ENCODE data around the gene NQO2. TPM values are rescaled to one million over a fixed set of nuclear protein-coding genes. Genes with fewer than 3 reads are reported as not detected.

The NQO2 gene
- total RNA-seq, 1 experiment from 2014 or later = 105 TPM

DNA sequence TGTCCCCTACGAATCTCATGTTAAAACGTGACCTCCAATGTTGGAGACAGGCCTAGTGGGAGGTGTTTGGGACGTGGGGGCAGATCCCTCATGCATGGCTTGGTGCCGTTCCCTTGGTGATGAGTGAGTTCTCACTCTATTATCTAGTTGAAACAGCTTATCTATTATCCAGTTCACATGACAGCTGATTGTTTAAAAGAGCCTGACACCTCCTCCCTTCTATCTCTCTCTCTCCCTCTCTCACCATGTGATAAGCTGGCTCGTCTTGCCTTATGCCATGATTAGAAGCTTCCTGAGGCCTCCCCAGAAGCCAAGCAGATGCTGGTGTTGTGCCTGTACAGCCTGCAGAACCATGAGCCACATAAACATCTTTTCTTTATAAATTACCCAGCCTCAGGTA lies 35.7 kb downstream of the NQO2 start:
- H3K56ac ChIP-seq (ENCODE audit: insufficient read length, low read depth, low read length) = no peak overlapping the region
- H3K4me1 ChIP-seq (ENCODE audit: insufficient read depth, low read length) = no peaks in the 10 kb centered on the region
- H3K9ac ChIP-seq (ENCODE audit: extremely low read depth, insufficient read length, low read length) = no peak overlapping the region
- H2BK5ac ChIP-seq (ENCODE audit: insufficient read length, low read length) = no peak overlapping the region
- H4K5ac ChIP-seq (ENCODE audit: insufficient read length, low read depth, low read length) = no peak overlapping the region
- no peak overlapping the region for H4K8ac ChIP-seq (replicated peaks; ENCODE audit: insufficient read length, low read depth, low read length)
- no peak overlapping the region for H3K27ac ChIP-seq (ENCODE audit: insufficient read length, low read depth, low read length)
- no peak overlapping the region for H2BK15ac ChIP-seq (ENCODE audit: low read depth, low read length)
- H3K18ac ChIP-seq (ENCODE audit: insufficient read length, low read depth, low read length) = no peak overlapping the region
- Mint-ChIP-seq H3K4me1 (peaks cover 0 to 20% of the 10 kb centered on the region in 2 experiments; a peak in 2 of 4 replicates), H3K27me3 (ENCODE audit: low read depth) (peaks cover 6% of the 10 kb centered on the region; the same call in 1 of the 2 replicates), H3K36me3 (ENCODE audit: insufficient read depth in 1 of 3, low read depth in 3 of 3) (peaks cover 0 to 5% (median 2%) of the 10 kb centered on the region in 3 experiments; a peak in 4 of 7 replicates), H3K4me3 (no peak overlapping the region), H3K27ac (no peak overlapping the region), H3K9me3 (peaks cover 6 to 12% of the 10 kb centered on the region in 2 experiments; a peak in 3 of 5 replicates)
- DNase-seq = no peak
- TF ChIP-seq, protein P1, sequence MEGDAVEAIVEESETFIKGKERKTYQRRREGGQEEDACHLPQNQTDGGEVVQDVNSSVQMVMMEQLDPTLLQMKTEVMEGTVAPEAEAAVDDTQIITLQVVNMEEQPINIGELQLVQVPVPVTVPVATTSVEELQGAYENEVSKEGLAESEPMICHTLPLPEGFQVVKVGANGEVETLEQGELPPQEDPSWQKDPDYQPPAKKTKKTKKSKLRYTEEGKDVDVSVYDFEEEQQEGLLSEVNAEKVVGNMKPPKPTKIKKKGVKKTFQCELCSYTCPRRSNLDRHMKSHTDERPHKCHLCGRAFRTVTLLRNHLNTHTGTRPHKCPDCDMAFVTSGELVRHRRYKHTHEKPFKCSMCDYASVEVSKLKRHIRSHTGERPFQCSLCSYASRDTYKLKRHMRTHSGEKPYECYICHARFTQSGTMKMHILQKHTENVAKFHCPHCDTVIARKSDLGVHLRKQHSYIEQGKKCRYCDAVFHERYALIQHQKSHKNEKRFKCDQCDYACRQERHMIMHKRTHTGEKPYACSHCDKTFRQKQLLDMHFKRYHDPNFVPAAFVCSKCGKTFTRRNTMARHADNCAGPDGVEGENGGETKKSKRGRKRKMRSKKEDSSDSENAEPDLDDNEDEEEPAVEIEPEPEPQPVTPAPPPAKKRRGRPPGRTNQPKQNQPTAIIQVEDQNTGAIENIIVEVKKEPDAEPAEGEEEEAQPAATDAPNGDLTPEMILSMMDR (conservative IDR thresholded peaks at IDR 0.05) = no peak
- H2AFZ ChIP-seq (ENCODE audit: low read length) = no peak overlapping the region
- no peak overlapping the region for H3K4ac ChIP-seq (ENCODE audit: low read depth, low read length)
- H4K20me1 ChIP-seq (ENCODE audit: control insufficient read depth, insufficient read depth, insufficient read length) = no peaks in the 10 kb centered on the region
- H3K27me3 ChIP-seq (ENCODE audit: insufficient read depth, low read length) = no peaks in the 10 kb centered on the region
- no peak overlapping the region for H4K91ac ChIP-seq (ENCODE audit: insufficient read length, low read depth, low read length)
- H3K14ac ChIP-seq (ENCODE audit: insufficient read depth, low read length) = no peak overlapping the region
- no peaks in the 10 kb centered on the region for H3K9me3 ChIP-seq (ENCODE audit: control insufficient read depth, low read depth, low read length)
- H2BK20ac ChIP-seq (ENCODE audit: low read depth, low read length, poor library complexity, severe bottlenecking) = no peak overlapping the region
- no peak overlapping the region for H2AK5ac ChIP-seq (ENCODE audit: insufficient read length, low read length)
- H3K23ac ChIP-seq (ENCODE audit: insufficient read length, low read depth, low read length) = no peak overlapping the region
- no peak overlapping the region for H3T11ph ChIP-seq (ENCODE audit: low read length)
- H3K23me2 ChIP-seq (ENCODE audit: insufficient read length, low read depth, low read length, poor library complexity, severe bottlenecking) = peaks cover 2% of the 10 kb centered on the region
- no CpG with 5 or more reads among the region's 5 CpGs for WGBS (ENCODE audit: extremely low coverage, insufficient read length, low lambda C conversion rate)
- no peaks in the 10 kb centered on the region for H3K79me2 ChIP-seq (ENCODE audit: insufficient read depth, low read length)
- no peaks in the 10 kb centered on the region for H3K79me1 ChIP-seq (ENCODE audit: insufficient read depth, low read depth, low read length, poor library complexity, severe bottlenecking)
- H2BK12ac ChIP-seq (ENCODE audit: insufficient read length, low read depth, low read length) = no peak overlapping the region
- no peak overlapping the region for H2BK120ac ChIP-seq (ENCODE audit: low read depth, low read length, poor library complexity, severe bottlenecking)
- no peak overlapping the region for H3K4me2 ChIP-seq (ENCODE audit: insufficient read depth, insufficient read length, low read length)

All from H9 (cell line).